ENCODE results near the gene KIAA0513.

KIAA0513 gene

GRCh38 chr16:85092309-85092708 lies 64.7 kb downstream of the KIAA0513 start:
- H3K36me3 ChIP-seq: peaks cover 0 to 26% (median 0%) of the 10 kb centered on the region in 11 experiments; a peak in 8 of 22 replicates
- H3K27ac ChIP-seq: peak overlapping the region in 6 of 11 experiments; percentile 6 to 69 (median 46); a peak in 8 of 22 replicates
- peak overlapping the region in 5 of 11 experiments; percentile 6 to 37 (median 26); a peak in 5 of 22 replicates for H3K9ac ChIP-seq
- H3K27me3 ChIP-seq: peaks cover 0 to 8% (median 3%) of the 10 kb centered on the region in 11 experiments; a peak in 5 of 22 replicates
- H4K20me1 ChIP-seq: peaks cover 0 to 2% (median 0%) of the 10 kb centered on the region in 11 experiments; a peak in 1 of 22 replicates
- H3K4me2 ChIP-seq: peak overlapping the region in 10 of 11 experiments; percentile 42 to 96 (median 78); a peak in 20 of 22 replicates
- peaks cover 45 to 87% (median 81%) of the 10 kb centered on the region in 10 experiments for H3K4me1 ChIP-seq
- no peak overlapping the region for H3K4me3 ChIP-seq
- no peak for TF ChIP-seq Cebpa-rat (IDR thresholded peaks at IDR 0.05)
- H3K9me3 ChIP-seq (replicated peaks in 1 of 11): no peaks in the 10 kb centered on the region

DNA sequence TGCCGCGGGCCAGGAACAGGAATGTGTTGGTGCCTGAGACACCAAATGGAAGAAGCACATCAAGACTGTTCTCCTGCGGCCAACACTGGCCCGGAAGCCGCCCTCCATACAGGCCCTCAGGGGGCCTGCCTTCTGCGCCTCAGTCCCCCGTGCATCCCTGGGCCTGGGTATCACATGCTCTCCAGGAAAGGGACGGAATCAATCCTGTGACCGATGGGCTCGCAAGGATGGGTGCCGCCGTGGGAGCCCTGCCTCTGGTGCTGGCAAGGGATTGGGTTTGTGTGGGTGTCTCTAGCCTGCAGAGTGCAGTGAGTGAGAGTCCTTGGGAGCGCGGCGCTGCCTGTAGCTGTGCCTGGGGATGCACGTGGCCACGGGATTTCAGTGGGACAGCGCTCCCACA lies 65.3 kb downstream of the KIAA0513 start:
- Histone ChIP-seq H3K36me3 (peaks cover 0 to 21% (median 0%) of the 10 kb centered on the region in 11 experiments; a peak in 7 of 22 replicates), H4K20me1 (no peaks in the 10 kb centered on the region; a peak in 1 of 22 replicates), H3K4me2 (peak overlapping the region in 10 of 11 experiments; percentile 42 to 96 (median 78); a peak in 21 of 22 replicates), H3K27ac (peak overlapping the region in 5 of 11 experiments; percentile 6 to 69 (median 39); a peak in 6 of 22 replicates), H3K9me3 (replicated peaks in 1 of 11) (no peaks in the 10 kb centered on the region), H3K4me1 (peaks cover 45 to 82% (median 75%) of the 10 kb centered on the region in 10 experiments), H3K9ac (peak overlapping the region in 3 of 11 experiments; percentile 8 to 37 (median 26); a peak in 4 of 22 replicates), H3K4me3 (no peak overlapping the region), H3K27me3 (peaks cover 0 to 8% (median 3%) of the 10 kb centered on the region in 11 experiments; a peak in 5 of 22 replicates)
- no peak for TF ChIP-seq Cebpa-rat (IDR thresholded peaks at IDR 0.05)

DNA sequence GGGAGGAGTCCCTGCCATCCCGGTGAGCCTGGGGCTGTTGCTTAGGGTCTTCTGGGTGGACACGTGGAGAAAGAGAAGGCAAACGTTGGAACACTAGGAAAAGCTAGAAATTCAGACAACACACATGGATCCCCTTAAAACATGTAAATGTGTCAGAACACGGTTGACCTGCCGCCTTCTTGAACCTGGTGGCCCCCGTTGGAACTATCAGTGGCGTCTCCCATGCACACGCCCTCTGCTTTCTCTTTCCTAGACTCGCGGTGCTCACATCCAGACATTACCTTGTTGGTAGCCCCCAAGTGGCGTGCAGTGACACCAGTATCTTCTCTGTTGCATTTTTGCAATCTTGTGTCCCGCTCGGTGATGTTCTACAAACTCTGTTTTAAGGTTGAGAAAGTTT lies 66.1 kb downstream of the KIAA0513 start:
- H4K20me1 ChIP-seq: no peaks in the 10 kb centered on the region
- H3K36me3 ChIP-seq: peaks cover 0 to 12% (median 0%) of the 10 kb centered on the region in 11 experiments; a peak in 6 of 22 replicates
- peak overlapping the region in 8 of 11 experiments; percentile 14 to 96 (median 75); a peak in 10 of 22 replicates for H3K4me2 ChIP-seq
- H3K27ac ChIP-seq: no peak overlapping the region
- H3K4me3 ChIP-seq: no peak overlapping the region
- H3K9ac ChIP-seq: no peak overlapping the region
- peaks cover 0 to 8% (median 2%) of the 10 kb centered on the region in 11 experiments; a peak in 5 of 22 replicates for H3K27me3 ChIP-seq
- H3K9me3 ChIP-seq (replicated peaks in 1 of 11): no peaks in the 10 kb centered on the region
- TF ChIP-seq Cebpa-rat (IDR thresholded peaks at IDR 0.05): no peak
- H3K4me1 ChIP-seq: peaks cover 41 to 78% (median 69%) of the 10 kb centered on the region in 10 experiments

GRCh38 chr16:85094176-85094805 lies 66.7 kb downstream of the KIAA0513 start:
- H3K4me3 ChIP-seq: no peak overlapping the region
- H3K9ac ChIP-seq: peak overlapping the region in 3 of 11 experiments; percentile 5 to 37 (median 15); a peak in 3 of 22 replicates
- peak overlapping the region in 6 of 11 experiments; percentile 20 to 57 (median 42); a peak in 6 of 22 replicates for H3K27ac ChIP-seq
- H3K4me1 ChIP-seq: peaks cover 35 to 73% (median 63%) of the 10 kb centered on the region in 10 experiments
- no peaks in the 10 kb centered on the region for H4K20me1 ChIP-seq
- no peak for TF ChIP-seq Cebpa-rat (IDR thresholded peaks at IDR 0.05)
- peaks cover 0 to 8% (median 0%) of the 10 kb centered on the region in 11 experiments; a peak in 6 of 22 replicates for H3K36me3 ChIP-seq
- no peaks in the 10 kb centered on the region for H3K9me3 ChIP-seq (replicated peaks in 1 of 11)
- peak overlapping the region; percentile 45 to 79 (median 72); a peak in 19 of 22 replicates for H3K4me2 ChIP-seq
- H3K27me3 ChIP-seq: peaks cover 0 to 8% (median 0%) of the 10 kb centered on the region in 11 experiments; a peak in 4 of 22 replicates

GRCh38 chr16:85094812-85095211 lies 67.2 kb downstream of the KIAA0513 start:
- H3K9ac ChIP-seq: peak overlapping the region in 7 of 11 experiments; percentile 5 to 37 (median 10); a peak in 5 of 22 replicates
- peaks cover 33 to 68% (median 58%) of the 10 kb centered on the region in 10 experiments for H3K4me1 ChIP-seq
- peak overlapping the region in 7 of 11 experiments; percentile 6 to 57 (median 45); a peak in 8 of 22 replicates for H3K27ac ChIP-seq
- H3K27me3 ChIP-seq: peaks cover 0 to 8% (median 0%) of the 10 kb centered on the region in 11 experiments; a peak in 4 of 22 replicates
- peaks cover 0 to 3% (median 0%) of the 10 kb centered on the region in 11 experiments; a peak in 3 of 22 replicates for H3K36me3 ChIP-seq
- H3K9me3 ChIP-seq (replicated peaks in 1 of 11): no peaks in the 10 kb centered on the region
- H4K20me1 ChIP-seq: no peaks in the 10 kb centered on the region
- H3K4me3 ChIP-seq: no peak overlapping the region
- peak overlapping the region; percentile 45 to 79 (median 72); a peak in 21 of 22 replicates for H3K4me2 ChIP-seq
- no peak for TF ChIP-seq Cebpa-rat (IDR thresholded peaks at IDR 0.05)

- no peaks in the 10 kb centered on the region for H3K36me3 ChIP-seq
- no peaks in the 10 kb centered on the region for H4K20me1 ChIP-seq
- peaks cover 16 to 58% (median 47%) of the 10 kb centered on the region in 10 experiments for H3K4me1 ChIP-seq
- peaks cover 0 to 3% (median 0%) of the 10 kb centered on the region in 11 experiments; a peak in 1 of 22 replicates for H3K27me3 ChIP-seq
- no peak overlapping the region for H3K4me3 ChIP-seq
- H3K27ac ChIP-seq: no peak overlapping the region
- no peak overlapping the region for H3K4me2 ChIP-seq
- H3K9ac ChIP-seq: no peak overlapping the region; a peak in 1 of 22 replicates
- TF ChIP-seq Cebpa-rat (IDR thresholded peaks at IDR 0.05): no peak
- no peaks in the 10 kb centered on the region for H3K9me3 ChIP-seq (replicated peaks in 1 of 11)
Measured at GRCh38 chr16:85096921-85097320, 69.3 kb downstream of the KIAA0513 start.

DNA sequence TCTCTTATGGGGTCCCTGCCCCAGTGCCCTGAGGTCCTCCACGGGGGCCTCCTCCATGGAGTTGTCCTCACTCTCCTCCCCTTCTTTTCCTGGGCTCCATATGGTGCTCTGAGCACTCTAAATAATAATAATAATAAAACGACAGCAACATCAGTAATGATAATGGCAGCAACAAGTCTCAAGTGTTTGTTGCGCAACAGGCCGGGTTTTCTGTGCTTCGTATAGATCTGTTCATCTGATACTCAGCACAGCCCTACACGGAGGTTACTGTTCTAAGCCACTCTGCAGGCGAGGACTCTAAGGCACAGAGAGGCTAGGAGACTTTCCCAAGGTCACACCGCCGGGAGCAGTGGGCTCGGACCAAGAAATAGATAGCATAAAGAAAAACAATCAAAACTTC lies 71.0 kb downstream of the KIAA0513 start:
- Histone ChIP-seq H3K27me3 (no peaks in the 10 kb centered on the region), H3K4me2 (peak overlapping the region in 1 of 11 experiments; percentile 8; a peak in 1 of 22 replicates), H3K4me3 (no peak overlapping the region), H3K27ac (no peak overlapping the region), H3K9me3 (replicated peaks in 1 of 11) (no peaks in the 10 kb centered on the region), H3K9ac (no peak overlapping the region), H3K4me1 (peaks cover 24 to 58% (median 47%) of the 10 kb centered on the region in 10 experiments), H3K36me3 (no peaks in the 10 kb centered on the region), H4K20me1 (no peaks in the 10 kb centered on the region)
- peak; percentile 32 to 95 (median 82); a peak in 16 of 22 replicates for TF ChIP-seq Cebpa-rat (IDR thresholded peaks at IDR 0.05)

DNA sequence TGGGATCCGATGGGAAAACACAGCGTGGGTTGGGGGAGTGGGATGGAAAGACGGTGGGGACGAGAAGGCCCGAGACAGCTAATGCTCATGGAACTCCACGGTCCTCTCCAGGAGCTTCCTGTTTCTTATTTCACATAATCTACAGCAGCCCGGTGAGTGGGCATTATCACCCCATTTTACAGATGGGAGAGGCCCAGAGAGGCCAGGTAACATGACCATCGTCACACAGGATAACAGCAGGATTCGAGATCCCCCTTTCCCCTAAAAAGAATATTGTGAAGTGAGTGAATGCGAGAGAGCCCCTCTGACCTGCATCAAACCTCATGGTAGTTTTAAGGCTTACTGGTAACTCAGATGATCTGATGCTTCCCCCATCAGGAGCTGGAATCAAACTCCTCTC lies 72.7 kb downstream of the KIAA0513 start:
- no peak overlapping the region for H3K27ac ChIP-seq
- no peaks in the 10 kb centered on the region for H3K27me3 ChIP-seq
- H4K20me1 ChIP-seq: no peaks in the 10 kb centered on the region
- no peak for TF ChIP-seq Cebpa-rat (IDR thresholded peaks at IDR 0.05)
- no peaks in the 10 kb centered on the region for H3K9me3 ChIP-seq (replicated peaks in 1 of 11)
- no peaks in the 10 kb centered on the region for H3K36me3 ChIP-seq
- H3K9ac ChIP-seq: no peak overlapping the region
- no peak overlapping the region for H3K4me2 ChIP-seq
- peaks cover 34 to 60% (median 49%) of the 10 kb centered on the region in 10 experiments for H3K4me1 ChIP-seq
- H3K4me3 ChIP-seq: no peak overlapping the region
